ENCODE measurements around the gene CMTM8.

CMTM8 gene

DNA sequence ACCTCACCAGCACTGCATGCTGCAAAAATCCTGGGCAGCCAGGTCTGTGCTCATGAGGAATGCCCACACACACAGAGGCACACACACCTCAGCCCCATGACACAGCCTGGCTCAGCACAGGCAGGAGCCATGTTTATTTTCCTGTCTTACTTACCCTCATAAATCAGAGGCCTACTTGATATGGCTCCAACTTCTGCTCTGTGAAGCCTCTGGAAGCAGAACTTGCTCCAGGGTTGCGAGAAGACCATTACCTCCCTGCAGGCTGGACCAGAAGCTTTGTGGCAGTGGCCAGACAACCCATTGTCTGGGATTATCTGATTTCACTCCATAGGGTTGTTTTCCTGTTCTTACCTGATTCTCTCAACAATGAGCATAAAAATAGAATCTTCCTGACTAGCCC lies 43.8 kb upstream of the CMTM8 start:
- Histone ChIP-seq H3K79me2 (ENCODE audit: control insufficient read depth, low read length) (no peaks in the 10 kb centered on the region), H4K20me1 (ENCODE audit: control insufficient read depth, insufficient read depth, low read depth, low read length) (no peaks in the 10 kb centered on the region), H3F3A (ENCODE audit: control insufficient read depth, insufficient read depth) (no peaks in the 10 kb centered on the region), H3K4me1 (ENCODE audit: control insufficient read depth, low read length) (no peaks in the 10 kb centered on the region), H3K4me3 (ENCODE audit: low read length) (no peak overlapping the region), H3K9me3 (ENCODE audit: control insufficient read depth, insufficient read depth, low read length) (no peaks in the 10 kb centered on the region), H3K27ac (ENCODE audit: low read depth, low read length) (no peak overlapping the region), H3K4me2 (ENCODE audit: low read length) (no peak overlapping the region), H3K9me2 (replicated peaks; ENCODE audit: control insufficient read depth, low read length) (no peaks in the 10 kb centered on the region), H3K27me3 (ENCODE audit: control insufficient read depth, low read length) (peaks cover 8% of the 10 kb centered on the region; the same call in 1 of the 2 replicates), H3K36me3 (ENCODE audit: control insufficient read depth, low read length) (no peaks in the 10 kb centered on the region)
- TF ChIP-seq, protein P1, sequence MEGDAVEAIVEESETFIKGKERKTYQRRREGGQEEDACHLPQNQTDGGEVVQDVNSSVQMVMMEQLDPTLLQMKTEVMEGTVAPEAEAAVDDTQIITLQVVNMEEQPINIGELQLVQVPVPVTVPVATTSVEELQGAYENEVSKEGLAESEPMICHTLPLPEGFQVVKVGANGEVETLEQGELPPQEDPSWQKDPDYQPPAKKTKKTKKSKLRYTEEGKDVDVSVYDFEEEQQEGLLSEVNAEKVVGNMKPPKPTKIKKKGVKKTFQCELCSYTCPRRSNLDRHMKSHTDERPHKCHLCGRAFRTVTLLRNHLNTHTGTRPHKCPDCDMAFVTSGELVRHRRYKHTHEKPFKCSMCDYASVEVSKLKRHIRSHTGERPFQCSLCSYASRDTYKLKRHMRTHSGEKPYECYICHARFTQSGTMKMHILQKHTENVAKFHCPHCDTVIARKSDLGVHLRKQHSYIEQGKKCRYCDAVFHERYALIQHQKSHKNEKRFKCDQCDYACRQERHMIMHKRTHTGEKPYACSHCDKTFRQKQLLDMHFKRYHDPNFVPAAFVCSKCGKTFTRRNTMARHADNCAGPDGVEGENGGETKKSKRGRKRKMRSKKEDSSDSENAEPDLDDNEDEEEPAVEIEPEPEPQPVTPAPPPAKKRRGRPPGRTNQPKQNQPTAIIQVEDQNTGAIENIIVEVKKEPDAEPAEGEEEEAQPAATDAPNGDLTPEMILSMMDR (IDR thresholded peaks at IDR 0.05; ENCODE audit: low read depth, low read length, poor library complexity, severe bottlenecking), result no peak
- TF ChIP-seq EZH2phosphoT487 (IDR thresholded peaks at IDR 0.05; ENCODE audit: borderline replicate concordance, low read length), result no peak

DNA sequence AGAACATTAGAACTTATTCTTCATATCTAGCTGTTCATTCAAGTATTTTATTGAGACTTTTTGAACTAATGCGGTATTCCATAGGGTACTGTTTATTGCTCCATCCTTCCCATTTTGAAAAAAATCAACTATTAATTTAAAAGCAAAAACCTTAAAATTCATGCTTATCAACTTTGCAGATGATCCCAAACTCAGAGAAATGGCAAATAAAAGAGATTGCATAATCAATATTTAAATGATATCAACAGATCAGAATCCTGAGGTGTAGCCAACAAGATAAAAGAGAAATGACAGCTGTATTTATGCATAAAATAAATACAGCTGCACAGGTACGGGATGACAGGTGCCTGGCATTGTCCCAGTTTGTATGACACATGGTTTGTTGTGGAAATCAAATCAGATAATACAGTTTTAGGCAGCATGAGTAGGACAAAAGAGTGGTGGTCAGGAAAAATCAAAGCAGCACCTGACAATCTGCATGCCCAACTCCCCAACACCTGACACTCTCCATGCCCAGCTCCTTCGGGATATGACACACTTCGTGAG lies 42.4 kb upstream of the CMTM8 start:
- H3K79me2 ChIP-seq (ENCODE audit: control insufficient read depth, low read length), result no peaks in the 10 kb centered on the region
- H3K36me3 ChIP-seq (ENCODE audit: control insufficient read depth, low read length), result no peaks in the 10 kb centered on the region
- H3K4me2 ChIP-seq (ENCODE audit: low read length), result no peak overlapping the region
- TF ChIP-seq, protein P1 (IDR thresholded peaks at IDR 0.05; ENCODE audit: low read depth, low read length, poor library complexity, severe bottlenecking), result no peak
- TF ChIP-seq EZH2phosphoT487 (IDR thresholded peaks at IDR 0.05; ENCODE audit: borderline replicate concordance, low read length), result no peak
- H3K27me3 ChIP-seq (ENCODE audit: control insufficient read depth, low read length), result peaks cover 9% of the 10 kb centered on the region; the same call in 1 of the 2 replicates
- H3K9me2 ChIP-seq (replicated peaks; ENCODE audit: control insufficient read depth, low read length), result no peaks in the 10 kb centered on the region
- H3K27ac ChIP-seq (ENCODE audit: low read depth, low read length), result no peak overlapping the region
- no peaks in the 10 kb centered on the region for H3K9me3 ChIP-seq (ENCODE audit: control insufficient read depth, insufficient read depth, low read length)
- no peaks in the 10 kb centered on the region for H3F3A ChIP-seq (ENCODE audit: control insufficient read depth, insufficient read depth)
- H4K20me1 ChIP-seq (ENCODE audit: control insufficient read depth, insufficient read depth, low read depth, low read length), result no peaks in the 10 kb centered on the region
- no peak overlapping the region for H3K4me3 ChIP-seq (ENCODE audit: low read length)
- H3K4me1 ChIP-seq (ENCODE audit: control insufficient read depth, low read length), result no peaks in the 10 kb centered on the region

DNA sequence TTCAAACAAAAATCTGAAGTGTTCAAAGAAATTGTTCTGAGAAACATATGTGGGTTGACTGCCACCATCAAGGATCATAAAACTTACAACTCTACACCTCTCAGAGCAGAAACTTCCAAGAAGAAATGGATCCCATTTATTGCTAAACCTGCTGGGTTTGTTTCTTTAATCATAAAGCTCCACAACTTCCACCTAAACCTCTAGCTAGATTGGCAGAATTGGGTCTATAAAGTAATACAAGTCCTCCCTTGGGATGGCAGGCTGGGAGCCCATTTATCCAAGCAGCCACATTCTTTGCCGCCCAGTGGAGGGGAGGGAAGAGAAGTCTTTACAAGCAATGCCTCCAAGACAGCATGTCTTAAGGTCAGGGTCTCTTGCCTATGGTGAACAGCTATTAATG lies 40.5 kb upstream of the CMTM8 start:
- no peak overlapping the region for H3K4me2 ChIP-seq (ENCODE audit: low read length)
- no peak for TF ChIP-seq EZH2phosphoT487 (IDR thresholded peaks at IDR 0.05; ENCODE audit: borderline replicate concordance, low read length)
- TF ChIP-seq, protein P1 (IDR thresholded peaks at IDR 0.05; ENCODE audit: low read depth, low read length, poor library complexity, severe bottlenecking), result no peak

More for the DNA sequence above, 40.5 kb upstream of the CMTM8 start:
- Histone ChIP-seq H3K4me1 (ENCODE audit: control insufficient read depth, low read length) (no peaks in the 10 kb centered on the region), H3K4me3 (ENCODE audit: low read length) (no peak overlapping the region), H4K20me1 (ENCODE audit: control insufficient read depth, insufficient read depth, low read depth, low read length) (no peaks in the 10 kb centered on the region), H3K79me2 (ENCODE audit: control insufficient read depth, low read length) (no peaks in the 10 kb centered on the region), H3K27me3 (ENCODE audit: control insufficient read depth, low read length) (peaks cover 21% of the 10 kb centered on the region), H3K27ac (ENCODE audit: low read depth, low read length) (no peak overlapping the region), H3F3A (ENCODE audit: control insufficient read depth, insufficient read depth) (no peaks in the 10 kb centered on the region), H3K36me3 (ENCODE audit: control insufficient read depth, low read length) (no peaks in the 10 kb centered on the region), H3K9me3 (ENCODE audit: control insufficient read depth, insufficient read depth, low read length) (no peaks in the 10 kb centered on the region), H3K9me2 (replicated peaks; ENCODE audit: control insufficient read depth, low read length) (no peaks in the 10 kb centered on the region)
